Naive thymus-derived CD8-positive, alpha-beta T cell (primary cell): Measurements from ENCODE around the gene DUSP3. TPM values are rescaled to one million over a fixed set of nuclear protein-coding genes. Genes with fewer than 3 reads are reported as not detected.
"Not testable (repeated sequence)": the region's sequence is repeated elsewhere in the genome, so short reads cannot be mapped to it uniquely, and the experiment has no call there.

Source experiments
- ATAC-seq, 2 donors: fragments of 150-1000 bp; cut with Tn5 transposase in 1 of 2; sonication (Bioruptor Pico), chemical (Tn5 transposase) in 1 of 2; 1 replicate in 1 of 2; 2 replicates in 1 of 2; pipeline ENCODE4 v1.10.0; 2021; ENCODE audit warnings: mild to moderate bottlenecking in 2 of 2, moderate library complexity in 2 of 2
- POLR2A ChIA-PET: fragments of 350-600 bp; sonication (Branson Sonifier 250); formaldehyde crosslinking; loops from one replicate; lab custom pipeline; 2021; ENCODE audit warnings: antibody characterized with exemption; lab: Charles Lee
- DNase-seq, 10 donors: peaks; one replicate each; pipeline versions ENCODE4 v3.0.0 to v3.0.0-alpha.2; 2020 to 2022
- H3K27ac Mint-ChIP-seq, 10 donors: one replicate each; pipeline ENCODE4 v1.8.0; 2020 to 2022; ENCODE audit warnings: mild to moderate bottlenecking in 10 of 10, mixed read lengths in 10 of 10, moderate library complexity in 4 of 10, inconsistent platforms in 1 of 10
- H3K27me3 Mint-ChIP-seq, 5 donors: one replicate each; pipeline ENCODE4 v1.8.0; 2021 to 2022; ENCODE audit warnings: mixed read lengths in 5 of 5
- H3K36me3 Mint-ChIP-seq, 3 donors: one replicate each; pipeline ENCODE4 v1.8.0; 2020 to 2022; ENCODE audit warnings: mixed read lengths in 3 of 3, mild to moderate bottlenecking in 2 of 3, inconsistent platforms in 1 of 3
- H3K4me1 Mint-ChIP-seq, 4 donors: one replicate each; pipeline ENCODE4 v1.8.0; 2021 to 2022; ENCODE audit warnings: mixed read lengths in 4 of 4
- H3K4me3 Mint-ChIP-seq, 10 donors: one replicate each; pipeline ENCODE4 v1.8.0; 2020 to 2022; ENCODE audit warnings: mild to moderate bottlenecking in 10 of 10, mixed read lengths in 10 of 10, moderate library complexity in 6 of 10, inconsistent platforms in 1 of 10
- H3K9me3 Mint-ChIP-seq, 9 donors: one replicate each; pipeline ENCODE4 v1.8.0; 2020 to 2022; ENCODE audit warnings: mixed read lengths in 9 of 9, mild to moderate bottlenecking in 3 of 9, inconsistent platforms in 1 of 9, moderate library complexity in 1 of 9
- polyA plus RNA-seq, 3 donors: library from polyadenylated mRNA; unstranded; fragments of 300-500 nt; fragmentation: Illumina TruSeq; gene quantifications; one replicate each; pipeline ENCODE4 v1.2.3, GENCODE V29; 2021
- total RNA-seq, 8 experiments: library from RNA in 2 of 8; stranded (reverse) in 2 of 8; gene quantifications; one replicate each; pipeline ENCODE4 v1.2.3 and lab custom pipeline; 2021 to 2026

DUSP3 gene
- total and polyA plus RNA-seq, 5 experiments from 2014 or later = 5.9 to 13.0 (median 7.5) TPM

- no peaks in the 10 kb centered on the region for H3K36me3 Mint-ChIP-seq
- H3K4me3 Mint-ChIP-seq = no peak overlapping the region
Observed at GRCh38 chr17:43814026-43814425, 35.2 kb upstream of the DUSP3 start.

DNA sequence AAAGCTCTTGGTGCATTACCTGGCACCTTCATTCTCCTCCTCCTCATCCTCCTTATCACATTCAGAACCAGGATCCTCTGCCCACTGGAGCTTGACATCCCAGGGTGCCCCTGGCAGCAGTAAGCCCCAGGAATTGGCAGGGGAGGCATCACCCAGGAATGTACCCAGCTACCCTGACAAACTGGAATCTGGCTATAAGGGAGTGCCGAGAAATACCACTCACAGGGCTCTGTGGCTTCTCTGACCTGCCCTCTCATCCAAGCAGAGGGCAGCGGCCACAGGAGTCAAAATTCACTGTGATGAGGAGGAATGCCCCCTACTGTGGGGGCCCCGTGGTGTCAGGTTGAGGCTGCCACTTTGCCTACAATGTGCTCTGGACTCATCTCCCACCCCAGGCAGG, 34.6 kb upstream of the DUSP3 start:
- Mint-ChIP-seq H3K36me3 (no peaks in the 10 kb centered on the region), H3K4me1 (no peaks in the 10 kb centered on the region), H3K27ac (no peak overlapping the region), H3K9me3 (no peaks in the 10 kb centered on the region), H3K27me3 (peaks cover 0 to 11% (median 7%) of the 10 kb centered on the region in 5 donors), H3K4me3 (no peak overlapping the region)
- POLR2A ChIA-PET = no interaction called here
- DNase-seq (no peak), ATAC-seq (no peak)

More at GRCh38 chr17:43814026-43814425, 35.2 kb upstream of the DUSP3 start:
- Mint-ChIP-seq H3K27me3 (peaks cover 0 to 11% (median 7%) of the 10 kb centered on the region in 5 donors), H3K27ac (no peak overlapping the region), H3K4me1 (no peaks in the 10 kb centered on the region), H3K9me3 (no peaks in the 10 kb centered on the region)
- DNase-seq = no peak
- no peak for ATAC-seq
- POLR2A ChIA-PET = no interaction called here

DNA sequence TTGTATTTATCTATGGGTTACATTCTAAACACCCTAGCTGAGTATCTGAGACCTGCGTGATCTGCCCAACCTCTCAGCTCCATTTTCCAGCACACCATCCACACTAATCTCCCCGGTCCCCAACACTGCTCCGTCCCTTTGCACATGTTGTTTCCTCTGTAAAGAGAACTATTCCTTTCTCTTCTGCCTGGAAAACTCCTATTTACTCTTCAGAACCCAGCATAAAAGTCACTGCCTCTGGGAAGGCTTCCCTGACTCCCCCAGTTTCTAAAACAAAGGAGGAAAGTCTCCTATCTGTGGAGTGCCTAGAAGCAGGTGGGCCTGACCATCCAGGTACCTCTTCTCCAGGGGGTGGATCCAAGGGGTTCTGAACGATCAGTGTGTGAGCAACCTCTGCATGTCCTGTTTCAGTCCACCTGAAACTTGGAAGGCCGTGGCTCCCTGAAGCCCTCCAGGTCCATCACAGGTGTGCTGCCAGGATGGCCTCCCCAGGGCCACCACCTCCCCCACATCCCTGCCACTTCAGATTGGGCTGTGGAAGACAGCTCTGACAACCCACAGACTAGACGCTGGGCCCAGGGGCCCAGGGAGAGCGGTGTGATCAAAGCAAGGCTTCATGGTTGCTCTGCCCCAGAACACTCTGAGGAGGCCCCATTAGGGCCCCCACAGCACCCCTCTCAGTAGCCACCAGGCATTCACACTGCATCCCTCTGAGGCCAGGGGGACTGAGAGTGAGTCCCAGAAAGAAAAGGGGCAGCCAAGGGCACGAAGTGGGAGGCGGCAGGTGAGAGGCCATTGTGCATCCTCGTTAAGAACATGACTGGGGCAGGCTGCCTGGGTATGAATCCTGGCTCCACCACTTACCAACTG, 33.9 kb upstream of the DUSP3 start:
- Mint-ChIP-seq H3K4me1 (no peaks in the 10 kb centered on the region), H3K36me3 (no peaks in the 10 kb centered on the region), H3K4me3 (no peak overlapping the region), H3K9me3 (no peaks in the 10 kb centered on the region), H3K27ac (no peak overlapping the region), H3K27me3 (peaks cover 0 to 11% (median 7%) of the 10 kb centered on the region in 5 donors)
- POLR2A ChIA-PET = no interaction called here
- peak in 1 of 10 donors; percentile 53 for DNase-seq
- ATAC-seq = no peak

DNA sequence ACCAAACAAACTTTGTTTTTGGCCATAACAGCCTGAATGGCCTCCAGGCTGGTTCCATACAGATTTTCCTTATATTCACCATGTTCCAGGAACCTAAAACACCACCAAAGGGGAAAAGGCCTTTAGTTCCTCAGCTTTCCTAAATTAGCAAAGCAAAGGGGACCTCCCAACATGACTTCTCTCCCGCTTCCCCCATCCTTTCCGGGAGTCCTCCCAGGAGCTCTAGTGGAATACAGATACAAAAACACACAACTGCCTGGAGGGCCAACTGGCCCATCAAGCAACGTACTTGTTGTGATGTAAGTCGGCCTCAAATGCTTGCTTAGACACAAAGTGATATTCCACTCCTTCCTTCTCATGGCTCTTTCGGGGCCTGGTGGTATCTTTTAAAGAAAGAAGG, 32.0 kb upstream of the DUSP3 start:
- Mint-ChIP-seq H3K27ac (no peak overlapping the region), H3K4me1 (no peaks in the 10 kb centered on the region), H3K27me3 (peaks cover 0 to 15% (median 8%) of the 10 kb centered on the region in 5 donors), H3K4me3 (no peak overlapping the region), H3K36me3 (no peaks in the 10 kb centered on the region), H3K9me3 (no peaks in the 10 kb centered on the region)
- DNase-seq (no peak), ATAC-seq (no peak)
- POLR2A ChIA-PET = no interaction called here

DNA sequence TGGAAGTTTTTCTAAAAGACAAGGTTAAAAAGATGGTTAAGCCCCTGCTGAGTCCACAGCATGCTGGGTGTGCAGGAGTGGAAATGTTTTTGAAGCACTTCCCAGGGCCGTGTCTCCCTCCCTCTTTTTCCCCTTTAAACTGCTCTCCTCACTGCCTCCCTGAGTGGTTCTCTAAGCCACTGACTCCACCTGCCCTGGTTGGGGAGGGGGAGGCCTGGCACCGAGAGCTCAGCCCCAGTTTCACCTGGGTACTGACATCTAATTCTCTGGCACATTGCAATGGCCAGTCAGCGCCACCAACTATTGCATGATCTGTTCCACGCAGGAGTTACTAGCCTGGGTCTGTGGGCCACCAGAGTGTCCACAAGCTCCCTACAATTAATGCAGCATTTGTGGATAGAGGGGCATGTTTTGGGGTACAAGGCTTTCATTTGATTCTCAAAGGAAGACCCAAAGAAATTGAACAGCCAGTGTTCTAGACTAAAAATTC, 31.5 kb upstream of the DUSP3 start:
- DNase-seq (no peak), ATAC-seq (no peak)
- peaks cover 0 to 14% (median 8%) of the 10 kb centered on the region in 5 donors for H3K27me3 Mint-ChIP-seq
- no peaks in the 10 kb centered on the region for H3K4me1 Mint-ChIP-seq
- no peaks in the 10 kb centered on the region for H3K9me3 Mint-ChIP-seq
- POLR2A ChIA-PET = no interaction called here
- H3K27ac Mint-ChIP-seq = no peak overlapping the region
- no peak overlapping the region for H3K4me3 Mint-ChIP-seq
- H3K36me3 Mint-ChIP-seq = no peaks in the 10 kb centered on the region

- H3K4me1 Mint-ChIP-seq = no peaks in the 10 kb centered on the region
- POLR2A ChIA-PET = no interaction called here
- no peak overlapping the region for H3K27ac Mint-ChIP-seq
- no peaks in the 10 kb centered on the region for H3K36me3 Mint-ChIP-seq
- ATAC-seq (no peak), DNase-seq (no peak)
- peaks cover 0 to 1% (median 0%) of the 10 kb centered on the region in 9 donors for H3K9me3 Mint-ChIP-seq
- peaks cover 0 to 17% (median 14%) of the 10 kb centered on the region in 5 donors for H3K27me3 Mint-ChIP-seq
- H3K4me3 Mint-ChIP-seq = no peak overlapping the region
Observed at GRCh38 chr17:43809121-43809520, 30.3 kb upstream of the DUSP3 start.

- H3K9me3 Mint-ChIP-seq = peaks cover 0 to 1% (median 0%) of the 10 kb centered on the region in 9 donors
- no peak for ATAC-seq
- POLR2A ChIA-PET = no interaction called here
- H3K27ac Mint-ChIP-seq = no peak overlapping the region
- no peaks in the 10 kb centered on the region for H3K36me3 Mint-ChIP-seq
- H3K4me1 Mint-ChIP-seq = no peaks in the 10 kb centered on the region
- DNase-seq = no peak
- H3K27me3 Mint-ChIP-seq = peaks cover 5 to 19% (median 12%) of the 10 kb centered on the region in 5 donors
- H3K4me3 Mint-ChIP-seq = no peak overlapping the region
Observed at GRCh38 chr17:43808076-43808475, 29.3 kb upstream of the DUSP3 start.

DNA sequence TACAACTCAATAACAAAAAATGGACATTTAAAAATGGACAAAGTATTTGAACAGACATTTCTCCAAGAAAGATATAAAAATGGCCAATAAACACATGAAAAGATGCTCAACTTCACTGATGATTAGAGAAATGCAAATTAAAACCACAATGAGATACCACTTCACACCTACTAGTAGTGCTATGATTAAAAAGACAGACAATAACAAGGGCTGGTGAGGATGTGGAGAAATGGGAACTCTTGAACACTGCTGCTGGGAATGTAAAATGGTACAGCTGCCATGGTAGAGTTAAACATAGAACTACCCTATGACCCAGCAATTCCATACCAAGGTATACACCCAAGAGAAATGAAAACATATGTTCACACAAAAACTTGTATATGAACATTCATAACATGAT, 26.3 kb upstream of the DUSP3 start:
- H3K9me3 Mint-ChIP-seq = peaks cover 0 to 1% (median 0%) of the 10 kb centered on the region in 9 donors
- DNase-seq = no peak
- ATAC-seq = no peak
- no peak overlapping the region for H3K27ac Mint-ChIP-seq
- peaks cover 9 to 32% (median 22%) of the 10 kb centered on the region in 5 donors for H3K27me3 Mint-ChIP-seq
- POLR2A ChIA-PET = no interaction called here
- no peaks in the 10 kb centered on the region for H3K36me3 Mint-ChIP-seq
- no peak overlapping the region for H3K4me3 Mint-ChIP-seq
- no peaks in the 10 kb centered on the region for H3K4me1 Mint-ChIP-seq

DNA sequence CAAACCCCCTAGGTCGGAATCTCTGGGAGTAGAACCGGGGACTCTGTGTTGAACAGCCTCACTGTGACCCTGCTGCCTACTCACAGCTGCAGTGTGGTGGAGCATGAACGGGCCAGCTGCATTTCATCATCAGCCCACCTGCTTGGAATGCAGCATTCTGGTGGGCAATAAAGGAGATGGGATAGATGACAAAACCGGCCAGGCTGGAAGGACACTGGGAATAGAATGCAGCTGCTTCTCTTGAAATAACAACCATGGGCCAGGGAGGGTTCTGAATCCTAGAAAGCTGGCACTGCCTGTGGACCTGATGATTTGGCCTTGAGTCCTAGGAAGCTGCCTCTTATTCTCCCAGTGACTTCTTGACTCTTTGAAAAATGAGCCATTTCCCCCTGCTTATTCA, 25.0 kb upstream of the DUSP3 start:
- Mint-ChIP-seq H3K9me3 (peaks cover 0 to 1% (median 0%) of the 10 kb centered on the region in 9 donors), H3K36me3 (no peaks in the 10 kb centered on the region), H3K4me3 (no peak overlapping the region), H3K27me3 (peaks cover 12 to 32% (median 29%) of the 10 kb centered on the region in 5 donors), H3K27ac (peak overlapping the region in 1 of 10 donors; percentile 5), H3K4me1 (no peaks in the 10 kb centered on the region)
- POLR2A ChIA-PET = no interaction called here
- ATAC-seq (no peak), DNase-seq (no peak)

DNA sequence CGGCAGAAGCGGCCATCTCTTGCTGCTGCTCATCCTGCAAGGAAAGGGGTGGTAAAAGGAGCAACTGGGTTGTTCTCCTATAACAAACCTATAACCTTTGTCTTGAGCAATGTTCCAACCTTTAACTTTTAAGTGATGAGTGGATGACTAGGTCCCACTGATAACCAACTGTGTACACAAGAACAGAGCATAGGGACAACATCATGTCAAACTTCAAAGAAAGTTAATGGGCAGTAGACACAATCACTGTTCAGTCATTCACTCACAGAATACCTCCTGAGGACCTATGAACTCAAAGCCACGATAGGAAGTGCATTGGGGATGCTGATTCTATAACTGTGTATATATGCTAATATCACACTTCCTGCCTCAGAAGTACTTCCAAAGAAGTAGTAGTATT, 23.1 kb upstream of the DUSP3 start:
- Mint-ChIP-seq H3K27me3 (peaks cover 12 to 41% (median 28%) of the 10 kb centered on the region in 5 donors), H3K9me3 (peaks cover 0 to 1% (median 0%) of the 10 kb centered on the region in 9 donors), H3K36me3 (no peaks in the 10 kb centered on the region), H3K27ac (no peak overlapping the region), H3K4me1 (no peaks in the 10 kb centered on the region), H3K4me3 (no peak overlapping the region)
- DNase-seq = no peak
- no peak for ATAC-seq
- POLR2A ChIA-PET = no interaction called here

- peaks cover 0 to 1% (median 0%) of the 10 kb centered on the region in 9 donors for H3K9me3 Mint-ChIP-seq
- no peak for DNase-seq
- H3K36me3 Mint-ChIP-seq = no peaks in the 10 kb centered on the region
- no peak overlapping the region for H3K4me3 Mint-ChIP-seq
- H3K27ac Mint-ChIP-seq = no peak overlapping the region
- H3K4me1 Mint-ChIP-seq = no peaks in the 10 kb centered on the region
- POLR2A ChIA-PET = no interaction called here
- no peak for ATAC-seq
- peaks cover 11 to 52% (median 37%) of the 10 kb centered on the region in 5 donors for H3K27me3 Mint-ChIP-seq
Observed at GRCh38 chr17:43800736-43801135, 22.0 kb upstream of the DUSP3 start.

DNA sequence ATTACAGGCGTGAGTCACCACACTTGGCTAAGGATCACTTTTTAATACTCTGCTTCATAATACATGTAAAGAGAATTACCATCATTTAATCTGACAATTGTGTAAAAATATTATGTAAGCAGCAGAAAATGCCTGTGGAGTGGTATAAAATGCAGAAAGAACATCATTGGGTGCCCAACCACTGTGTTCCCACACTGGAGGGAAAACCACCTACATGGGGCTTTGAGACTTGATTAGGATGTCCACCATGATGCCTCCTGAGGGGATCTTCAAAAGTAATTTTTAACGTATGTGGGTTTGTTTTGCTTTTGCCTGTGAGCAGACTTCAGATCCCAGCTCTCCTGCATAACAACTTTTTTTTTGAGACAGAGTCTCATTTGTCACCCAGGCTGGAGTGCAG, 20.3 kb upstream of the DUSP3 start:
- Mint-ChIP-seq H3K4me1 (no peaks in the 10 kb centered on the region), H3K27ac (no peak overlapping the region), H3K4me3 (no peak overlapping the region), H3K27me3 (peaks cover 13 to 67% (median 36%) of the 10 kb centered on the region in 5 donors), H3K9me3 (no peaks in the 10 kb centered on the region), H3K36me3 (no peaks in the 10 kb centered on the region)
- POLR2A ChIA-PET = no interaction called here
- no peak for DNase-seq
- ATAC-seq = no peak

DNA sequence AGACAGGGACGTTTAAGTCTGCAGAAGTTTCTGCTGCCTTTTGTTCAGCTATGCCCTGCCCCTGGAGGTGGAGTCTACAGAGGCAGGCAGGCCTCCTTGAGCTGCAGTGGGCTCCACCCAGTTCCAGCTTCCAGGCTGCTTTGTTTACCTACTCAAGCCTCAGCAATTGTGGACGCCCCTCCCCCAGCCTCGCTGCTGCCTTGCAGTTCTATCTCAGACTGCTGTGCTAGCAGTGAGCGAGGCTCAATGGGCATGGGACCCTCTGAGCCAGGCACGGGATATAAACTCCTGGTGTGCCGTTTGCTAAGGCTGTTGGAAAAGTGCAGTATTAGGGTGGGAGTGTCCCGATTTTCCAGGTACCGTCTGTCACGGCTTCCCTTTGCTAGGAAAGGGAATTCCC, 19.2 kb upstream of the DUSP3 start:
- peaks cover 12 to 61% (median 35%) of the 10 kb centered on the region in 5 donors for H3K27me3 Mint-ChIP-seq
- DNase-seq, H3K36me3 Mint-ChIP-seq, H3K9me3 Mint-ChIP-seq, POLR2A ChIA-PET, H3K4me3 Mint-ChIP-seq, H3K4me1 Mint-ChIP-seq, ATAC-seq, H3K27ac Mint-ChIP-seq: not testable (repeated sequence)
